ENCODE measurements around the gene UTP25.

- TF ChIP-seq FOXM1 (IDR thresholded peaks at IDR 0.05; ENCODE audit: borderline replicate concordance), result no peak
- TF ChIP-seq LEF1 (IDR thresholded peaks at IDR 0.05; ENCODE audit: borderline replicate concordance), result no peak
- no peak for TF ChIP-seq FOXK2 (IDR thresholded peaks at IDR 0.05)
- TF ChIP-seq SP1 (IDR thresholded peaks at IDR 0.05), result no peak
- no peak for TF ChIP-seq NFRKB (IDR thresholded peaks at IDR 0.05)
- no peak for TF ChIP-seq CTBP1 (IDR thresholded peaks at IDR 0.05; ENCODE audit: borderline replicate concordance)
- no peak for TF ChIP-seq TARDBP (IDR thresholded peaks at IDR 0.05)
- TF ChIP-seq ELF4 (IDR thresholded peaks at IDR 0.05), result no peak
- no peak for TF ChIP-seq BHLHE40 (IDR thresholded peaks at IDR 0.05; ENCODE audit: borderline replicate concordance)
Observed at GRCh38 chr1:209866201-209866600, 38.4 kb downstream of the UTP25 start.

Measured in HEK293T (cell line).